Glomerular visceral epithelial cell (primary cell): ENCODE data around the gene C2orf72.
A peak's percentile ranks its signal among the peaks of the same experiment; 100 is the strongest.
"Not testable (repeated sequence)": the region's sequence is repeated elsewhere in the genome, so short reads cannot be mapped to it uniquely, and the experiment has no call there.

Source experiments
- DNase-seq: peaks from one replicate; pipeline ENCODE4 v3.0.0-alpha.2; 2016; ENCODE audit errors: extremely low spot score

Gene C2orf72

DNA sequence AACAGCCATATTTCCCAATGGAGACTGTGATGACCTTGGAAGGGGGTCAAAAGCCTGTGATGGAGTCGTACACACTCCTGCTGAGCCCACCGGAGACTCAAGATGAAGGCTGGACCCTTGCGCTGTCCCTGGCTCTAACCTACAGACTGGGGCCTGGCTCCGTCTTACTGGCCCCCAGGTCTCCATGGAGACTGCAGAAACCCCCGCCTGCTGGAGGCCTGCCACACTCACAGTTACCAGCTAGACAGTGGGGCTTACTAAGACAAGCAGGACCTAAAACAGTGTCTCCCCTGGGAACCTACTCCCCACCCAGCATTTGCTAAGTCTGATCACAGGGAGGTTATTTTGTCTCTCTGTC, 9.6 kb downstream of the C2orf72 start:
- DNase-seq, result no peak

DNA sequence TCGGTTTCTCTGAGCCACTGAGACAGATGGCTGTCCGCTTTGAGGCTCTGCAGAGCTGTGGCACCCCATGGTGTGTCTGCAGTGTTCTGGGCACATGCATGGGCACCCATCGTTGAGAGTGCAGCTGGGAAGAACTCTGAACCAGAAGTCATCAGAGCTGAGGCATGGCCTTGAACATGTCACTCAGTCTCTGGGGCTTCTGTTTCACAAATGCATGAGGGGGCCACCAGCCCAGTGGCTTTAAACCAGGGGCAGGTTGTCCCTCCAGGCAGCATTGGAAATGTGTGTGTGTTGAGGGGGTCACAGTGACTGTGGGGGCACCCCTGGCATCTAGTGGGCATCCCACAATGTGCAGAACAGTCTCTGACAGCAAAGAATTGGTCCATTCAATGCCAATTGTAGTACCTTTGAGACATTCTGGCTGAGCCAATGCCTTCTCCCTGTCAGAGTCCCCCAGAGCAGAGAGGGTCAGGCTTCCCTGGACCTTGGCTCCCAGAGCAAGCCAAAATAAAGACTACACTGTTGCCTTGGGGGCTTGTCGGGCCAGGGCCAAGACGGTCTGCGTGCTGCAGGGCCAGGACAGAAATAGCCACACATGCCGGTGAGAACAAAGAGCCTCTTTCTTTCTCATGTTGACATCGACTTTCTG, 10.1 kb downstream of the C2orf72 start:
- DNase-seq, result no peak

DNA sequence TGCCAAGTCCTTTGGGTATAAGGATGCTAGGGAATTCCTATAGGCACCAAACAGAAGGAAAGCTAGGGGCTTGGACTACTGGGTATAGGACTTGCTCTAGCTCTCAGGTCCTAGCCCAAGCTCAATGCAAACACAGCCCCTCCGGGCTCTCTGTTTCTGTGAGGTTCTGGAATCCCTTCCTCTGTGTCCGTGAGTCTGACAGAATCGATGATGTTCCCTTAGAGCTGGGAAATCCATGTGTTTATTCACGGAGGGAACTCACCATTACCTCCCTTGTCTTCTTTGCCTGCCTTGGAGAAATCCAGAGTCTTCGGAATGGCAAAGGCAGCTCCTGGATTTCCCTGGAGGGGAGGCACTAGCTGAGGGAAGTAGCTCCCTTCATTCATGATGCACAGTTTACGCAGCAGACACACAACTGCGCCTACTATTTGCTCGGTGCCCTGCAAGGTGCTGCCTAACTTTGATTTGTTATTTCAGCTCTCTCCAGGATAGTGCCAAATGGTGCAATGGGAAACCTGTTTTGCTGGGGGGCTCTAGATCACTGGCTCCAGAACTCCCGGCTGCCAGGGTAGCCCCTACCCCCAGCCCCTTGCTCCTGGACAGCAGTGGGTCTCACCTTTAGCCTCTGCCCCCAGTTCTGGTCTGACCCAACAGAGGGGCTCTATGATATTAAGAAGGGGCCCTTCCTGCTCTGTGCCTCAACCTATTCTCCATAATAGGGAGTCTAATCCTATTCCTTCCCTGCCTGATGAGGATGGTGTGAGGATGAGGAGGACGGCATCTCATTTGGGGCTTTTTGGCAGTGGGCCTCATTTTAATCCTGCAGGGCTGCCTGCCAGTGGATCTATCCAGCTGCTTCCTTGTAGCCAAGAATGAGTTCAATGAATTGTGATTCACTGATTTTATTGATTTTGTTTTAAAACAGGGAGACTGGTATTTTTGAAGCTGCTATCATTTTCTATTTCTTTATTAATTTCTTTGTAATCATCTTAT, 10.9 kb downstream of the C2orf72 start:
- no peak for DNase-seq

DNA sequence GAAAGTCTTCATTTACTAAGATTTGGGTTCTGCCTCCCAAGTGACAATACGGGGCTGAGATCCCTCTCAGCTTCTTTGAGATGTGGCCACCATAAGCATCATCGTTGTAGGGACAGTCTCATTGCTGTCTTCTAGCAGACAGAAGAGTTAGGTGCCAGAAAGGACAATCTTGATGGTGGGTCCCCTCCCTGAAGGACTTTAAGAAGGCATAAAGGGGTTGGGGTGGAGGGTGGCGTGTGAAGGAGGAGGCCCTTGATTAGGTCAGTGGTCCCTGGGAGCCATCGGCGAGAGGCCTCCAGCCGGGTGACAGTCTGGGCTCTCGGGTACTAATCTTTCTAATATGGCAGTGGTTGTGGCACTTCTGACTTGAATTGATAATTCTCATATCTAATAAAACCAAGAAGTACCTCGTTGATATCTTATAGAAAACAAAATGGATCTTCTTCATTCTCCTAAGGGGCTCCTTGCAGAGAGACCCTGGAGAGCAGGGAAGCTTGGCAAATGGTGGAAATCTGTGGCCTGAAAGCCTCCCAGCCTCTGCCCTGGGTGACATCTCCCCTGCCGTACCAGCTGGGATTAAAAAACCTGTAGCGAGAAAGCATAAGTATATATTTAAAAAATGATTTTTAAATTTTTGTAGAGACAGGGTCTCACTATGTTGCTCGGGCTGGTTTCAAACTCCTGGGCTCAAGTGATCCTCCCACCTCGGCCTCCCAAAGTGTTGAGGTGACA, 12.1 kb downstream of the C2orf72 start:
- DNase-seq, result no peak

DNA sequence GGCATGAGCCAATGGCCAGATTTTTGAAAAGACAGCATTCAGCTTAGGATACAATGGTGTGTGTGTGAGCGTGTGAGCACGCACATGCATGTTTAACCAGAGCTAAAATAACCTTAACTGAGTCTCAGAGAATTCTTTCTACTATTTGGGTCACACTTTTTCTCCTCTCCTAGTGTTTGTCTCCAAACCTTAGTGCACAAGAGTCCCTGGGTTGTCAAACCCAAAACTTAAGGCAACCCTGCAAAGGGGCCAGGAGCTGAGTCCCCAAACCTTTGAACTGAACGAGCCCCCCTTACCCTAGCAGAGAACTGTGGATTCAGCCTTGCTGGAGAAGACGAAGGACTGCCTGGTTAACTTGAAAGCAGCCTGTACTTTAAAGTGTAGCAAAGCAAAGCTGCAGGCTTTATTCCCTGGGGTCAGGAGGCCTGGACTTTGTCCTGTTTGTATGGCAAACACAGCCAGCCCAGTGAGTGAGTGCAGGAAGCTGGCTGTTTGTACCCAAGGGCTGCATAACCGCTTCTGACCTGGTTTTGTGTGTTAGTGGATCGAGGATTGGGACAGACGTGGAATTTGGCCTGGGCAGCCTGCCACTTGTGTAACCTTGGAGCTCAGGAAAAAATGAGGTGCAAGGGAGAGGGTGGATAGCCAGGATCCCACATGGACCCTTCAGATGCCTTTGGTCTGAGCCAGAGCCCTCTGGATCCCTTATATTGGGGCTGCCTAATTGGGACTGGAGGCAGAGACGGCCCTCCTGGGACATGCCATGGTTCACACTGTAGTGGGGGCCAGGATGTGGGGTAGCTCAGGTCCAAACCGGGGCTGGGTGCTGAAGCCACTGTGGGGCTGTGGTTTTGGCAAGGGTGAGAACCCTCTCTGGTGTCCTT, 12.9 kb downstream of the C2orf72 start:
- no peak for DNase-seq

DNA sequence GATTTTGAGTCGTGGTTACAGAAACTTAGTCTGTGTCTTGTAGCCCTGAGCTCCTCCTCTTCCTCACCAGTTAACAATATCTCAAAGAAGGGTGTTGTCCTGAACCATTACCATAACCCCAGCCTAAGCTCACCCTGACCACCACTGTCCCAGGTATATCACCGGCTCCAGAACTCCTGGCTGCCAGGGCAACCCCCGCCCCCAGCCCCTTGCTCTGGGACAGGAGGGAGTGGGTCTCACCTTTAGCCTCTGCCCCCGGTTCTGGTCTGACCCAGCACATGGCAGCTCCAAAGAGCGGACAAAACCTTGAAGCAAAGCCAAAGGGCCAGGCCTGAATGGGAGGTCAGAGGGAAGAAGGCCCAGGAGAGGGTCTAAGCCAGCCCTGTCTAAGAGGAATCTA, 13.8 kb downstream of the C2orf72 start:
- no peak for DNase-seq

DNA sequence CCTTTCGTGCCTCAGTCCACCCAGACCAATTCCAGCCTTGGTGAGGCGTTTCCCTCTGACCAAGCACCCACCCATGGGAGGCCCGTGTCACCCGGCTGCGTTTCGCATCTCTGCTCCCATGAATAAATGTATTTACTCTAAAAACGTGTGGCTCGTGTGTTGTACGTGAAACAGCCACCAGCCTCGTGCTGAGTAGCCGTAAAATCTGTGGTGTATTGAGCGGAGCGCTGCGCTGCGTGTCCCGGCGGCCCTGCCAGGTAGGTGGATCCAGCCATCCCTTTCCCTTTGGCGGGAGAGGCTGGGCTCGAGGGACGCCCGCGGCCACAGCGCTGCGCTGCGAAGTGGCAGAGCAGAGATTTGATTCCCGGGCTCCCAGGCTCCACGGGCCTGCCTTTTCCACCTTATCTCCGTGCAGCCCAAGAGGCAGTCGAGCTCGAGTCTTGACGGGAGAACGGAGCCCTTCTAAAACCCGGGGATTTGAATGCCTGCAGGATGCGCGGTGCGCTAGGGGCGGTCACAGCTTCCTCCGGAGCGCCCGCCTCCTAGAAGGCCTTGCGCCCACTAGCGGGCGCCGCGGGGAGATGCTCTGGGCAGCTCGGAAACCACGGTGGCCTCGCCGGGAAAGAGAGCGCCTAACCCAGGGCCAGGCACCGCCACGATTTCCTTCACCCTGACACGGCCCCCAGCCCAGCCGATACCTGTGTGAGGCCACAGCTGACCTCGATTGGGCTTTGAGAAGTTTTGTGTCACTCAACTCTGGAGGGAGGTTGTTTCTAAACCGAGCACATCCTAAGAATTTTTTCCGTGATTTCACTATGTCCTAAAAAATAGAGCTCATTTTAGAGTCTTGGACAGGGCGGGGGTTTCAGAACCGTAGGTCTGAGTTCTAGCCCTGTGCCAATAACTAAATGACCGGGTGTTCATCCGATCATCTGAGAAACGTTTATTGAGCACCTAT, 15.4 kb downstream of the C2orf72 start:
- peak; percentile 87 for DNase-seq

DNA sequence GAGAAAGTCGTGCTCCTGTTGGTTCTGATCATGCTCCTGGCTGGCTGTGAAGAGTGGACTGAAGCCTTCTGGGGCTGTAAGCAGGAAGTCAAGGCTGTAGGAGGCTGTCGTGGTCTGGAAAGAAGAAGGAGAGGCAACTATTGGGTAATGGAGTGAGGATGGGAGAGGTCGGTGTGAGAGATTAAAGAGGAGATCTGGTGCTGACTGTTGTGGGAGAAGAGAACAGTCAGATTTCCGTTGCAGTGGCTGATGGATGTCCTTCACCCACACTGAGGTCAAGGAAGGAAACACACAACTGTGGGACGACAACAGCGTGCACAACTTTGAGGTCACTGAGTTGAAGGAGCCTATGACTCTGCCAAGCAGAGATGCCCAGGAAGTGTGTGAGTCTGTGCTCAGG, 16.5 kb downstream of the C2orf72 start:
- DNase-seq, result no peak

DNA sequence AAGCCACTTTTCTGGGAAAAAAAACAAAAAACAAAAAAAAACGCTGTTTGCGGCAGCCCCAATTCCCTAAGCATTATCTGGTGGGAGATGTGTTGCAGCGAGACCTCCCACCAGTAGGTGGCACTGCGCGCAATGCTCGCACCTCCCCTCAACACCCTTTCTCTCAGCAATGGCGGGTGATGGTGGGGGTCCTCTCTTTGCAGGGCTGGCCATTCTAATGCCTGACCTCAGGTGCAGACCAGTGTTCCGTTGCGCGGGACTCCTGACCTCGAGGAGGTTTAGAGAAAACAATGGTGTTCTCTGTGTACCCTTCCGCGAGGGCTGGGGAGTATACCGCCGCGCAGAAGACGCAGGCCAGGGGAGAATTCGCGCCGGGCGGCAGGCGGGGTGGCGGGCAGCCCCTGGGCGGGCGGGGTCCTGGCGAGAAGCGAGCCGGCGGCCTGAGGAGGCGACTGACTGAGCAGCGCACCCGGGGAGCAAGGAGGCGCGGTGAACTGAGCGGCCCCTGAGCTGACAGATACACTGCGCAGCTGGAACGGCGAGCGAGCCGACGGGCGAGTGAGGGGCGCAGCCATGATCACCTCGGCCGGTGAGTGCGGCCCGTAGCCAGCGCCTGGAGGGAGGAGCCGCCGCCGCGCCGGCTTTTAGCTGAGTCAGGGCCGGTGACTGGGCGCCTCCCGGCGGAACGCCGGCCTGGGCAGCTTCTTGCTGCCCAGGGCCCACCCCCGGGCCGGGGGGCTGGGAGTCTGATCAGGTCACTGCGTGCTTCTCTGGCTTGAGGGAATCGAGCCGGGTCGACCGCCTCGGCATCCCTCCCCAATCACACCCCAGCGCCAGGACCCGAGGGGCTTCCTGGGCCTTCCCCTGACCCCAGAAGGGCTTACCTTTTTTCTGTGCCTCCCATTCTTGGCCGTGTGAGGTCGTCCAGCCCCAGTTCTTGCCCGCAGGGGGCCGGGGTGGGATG, 19.4 kb downstream of the C2orf72 start, which contains the start of gene PSMD1:
TSS of gene PSMD1 (plus strand) at position 415 of the 964 bp plus-strand sequence. CDS start at position 574, 159 bp downstream.
- DNase-seq, result peak; percentile 96

DNA sequence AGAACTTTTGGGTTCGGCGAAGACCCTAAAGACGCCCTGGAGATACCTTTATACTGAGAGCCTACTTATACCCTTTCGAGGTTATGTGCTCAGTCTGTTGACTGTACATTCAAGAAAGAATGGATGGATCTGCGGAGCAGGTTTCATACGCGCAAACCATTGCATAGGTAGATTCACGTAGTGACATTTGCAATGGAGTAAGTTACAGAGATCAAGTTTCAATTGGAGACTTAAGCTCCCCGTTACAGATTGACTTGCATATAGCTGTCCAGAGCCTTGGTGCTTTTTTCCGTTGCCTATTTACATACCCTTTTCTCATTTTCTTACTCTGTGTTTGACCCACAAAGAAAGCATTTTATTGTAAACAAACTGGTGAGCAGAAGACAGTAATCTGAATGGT, 20.3 kb downstream of the C2orf72 start:
- DNase-seq, result no peak

DNA sequence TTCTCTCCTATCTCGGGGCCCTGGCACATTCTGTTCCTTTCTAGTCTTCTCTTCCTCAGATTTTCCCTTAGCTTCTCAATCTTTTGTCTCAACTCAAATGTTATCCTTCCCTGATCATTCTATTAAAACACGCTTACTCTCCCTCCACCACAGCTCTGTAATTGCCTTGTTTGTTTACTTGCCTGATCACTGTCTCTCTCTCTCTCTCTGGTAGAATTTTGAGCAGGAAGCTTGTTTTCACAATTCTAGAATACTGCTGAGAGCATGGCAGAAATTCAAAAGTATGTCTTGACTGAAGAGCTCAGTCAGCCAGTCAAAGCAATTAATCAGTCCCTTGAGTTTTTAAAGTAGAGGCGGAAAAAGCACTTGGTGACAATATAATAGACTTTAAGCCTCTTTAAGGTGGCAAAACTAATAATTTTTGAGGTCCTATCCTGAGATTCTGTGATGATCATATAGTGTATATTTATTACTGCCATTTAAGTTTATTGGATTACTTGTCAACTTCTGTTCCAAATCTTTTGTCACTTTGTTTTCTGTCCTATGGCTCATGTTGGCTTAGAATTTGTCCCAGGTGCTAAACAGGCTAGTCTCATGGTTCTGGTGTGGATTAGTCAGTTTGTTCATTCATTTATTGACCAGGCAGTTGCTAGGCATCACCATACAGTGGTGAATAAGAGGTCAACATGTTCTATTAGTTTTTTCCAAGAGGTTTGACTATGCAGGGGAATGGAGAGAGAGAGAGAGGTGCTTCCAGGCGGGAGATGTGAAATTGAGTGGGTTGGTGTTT, 21.6 kb downstream of the C2orf72 start:
- DNase-seq, result peak; percentile 15

DNA sequence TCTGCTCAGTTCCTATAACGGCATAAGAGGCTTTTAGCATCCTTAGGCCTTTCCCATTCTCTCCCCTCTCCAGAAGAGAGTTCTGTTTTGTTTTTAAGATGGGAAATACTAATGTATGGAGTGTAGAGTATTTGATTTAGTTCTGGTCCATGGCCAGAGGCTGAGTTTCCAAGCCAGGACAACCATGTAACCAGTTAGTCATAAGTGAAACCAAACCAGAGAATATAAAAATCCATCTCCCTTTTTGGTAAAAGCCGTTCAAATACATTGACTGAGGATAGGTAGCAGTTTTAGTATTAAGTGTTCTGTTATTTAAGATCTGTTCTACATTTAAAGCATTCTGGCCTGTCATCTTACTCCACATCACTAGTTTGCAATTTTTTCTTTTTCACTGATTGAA, 22.4 kb downstream of the C2orf72 start:
- DNase-seq, result no peak

DNA sequence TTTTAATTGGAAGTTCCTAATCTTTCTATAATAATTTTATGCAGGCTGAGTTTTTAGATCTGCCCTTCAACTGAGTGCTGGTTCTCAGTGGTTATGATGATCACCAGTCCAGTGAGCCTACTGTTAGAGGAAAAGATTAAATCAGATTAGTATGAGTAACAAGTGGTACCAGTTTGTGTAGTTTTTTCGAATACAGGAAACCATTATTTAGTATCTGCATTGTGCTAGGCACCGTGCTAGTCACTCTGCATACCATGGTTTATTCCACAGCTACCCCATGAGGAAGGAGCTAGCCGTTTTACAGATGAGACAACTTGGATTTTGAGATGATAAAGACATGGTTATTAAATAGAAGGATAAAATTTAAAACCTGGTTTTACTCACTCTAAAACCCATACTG, 25.5 kb downstream of the C2orf72 start:
- DNase-seq, result no peak

DNA sequence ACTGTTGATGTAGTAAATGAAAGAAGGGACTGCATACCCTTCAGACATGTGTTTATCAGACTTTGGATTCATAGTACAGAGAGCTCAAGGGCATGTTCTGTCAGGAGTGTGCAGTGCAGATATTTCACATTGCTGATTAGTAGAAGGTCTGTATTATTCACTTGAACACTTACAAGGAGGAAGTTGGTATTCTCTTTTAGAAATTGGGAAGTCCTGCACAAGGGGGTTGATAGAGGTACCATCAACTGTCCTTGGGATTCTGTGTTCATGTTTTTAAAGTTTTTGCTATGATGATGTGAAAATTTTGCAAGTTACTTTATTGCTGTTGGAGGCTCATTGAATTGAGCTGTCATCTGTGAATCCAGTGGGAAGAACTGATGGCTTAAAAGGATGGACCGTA, 26.0 kb downstream of the C2orf72 start:
- no peak for DNase-seq

DNA sequence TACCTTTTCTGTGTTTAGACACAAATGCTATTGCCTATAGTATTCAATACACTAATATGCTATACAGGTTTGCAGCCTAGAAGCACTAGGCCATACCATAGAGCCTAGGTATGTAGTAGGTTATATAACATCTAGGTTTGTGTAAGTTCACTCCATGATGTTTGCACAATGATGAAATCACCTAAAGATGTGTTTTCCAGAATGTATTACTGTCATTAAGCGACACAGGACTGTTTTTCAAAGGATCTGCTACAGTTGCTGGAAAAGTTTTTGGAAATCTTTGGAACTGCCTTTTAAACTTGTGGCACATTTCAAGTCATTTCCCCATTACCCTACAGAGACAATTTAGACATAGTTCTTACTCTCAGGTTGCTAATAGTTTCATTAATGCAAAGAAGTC, 28.6 kb downstream of the C2orf72 start:
- no peak for DNase-seq

DNA sequence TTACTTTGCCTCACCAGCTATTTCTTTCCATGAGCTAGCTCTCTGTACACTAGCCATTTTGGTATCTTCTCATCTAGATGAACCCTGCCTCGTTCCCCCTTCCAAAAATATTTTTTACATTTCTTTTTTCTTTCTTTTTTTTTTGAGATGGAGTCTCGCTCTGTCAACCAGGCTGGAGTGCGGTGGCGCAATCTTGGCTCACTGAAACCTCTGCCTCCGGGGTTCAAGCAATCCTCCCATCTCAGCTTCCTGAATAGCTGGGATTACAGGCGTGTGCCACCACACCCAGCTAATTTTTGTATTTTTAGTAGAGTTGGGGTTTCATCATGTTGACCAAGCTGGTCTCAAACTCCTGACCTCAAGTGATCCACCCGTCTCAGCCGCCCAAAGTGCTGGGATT, 30.2 kb downstream of the C2orf72 start:
- not testable (repeated sequence) for DNase-seq

DNA sequence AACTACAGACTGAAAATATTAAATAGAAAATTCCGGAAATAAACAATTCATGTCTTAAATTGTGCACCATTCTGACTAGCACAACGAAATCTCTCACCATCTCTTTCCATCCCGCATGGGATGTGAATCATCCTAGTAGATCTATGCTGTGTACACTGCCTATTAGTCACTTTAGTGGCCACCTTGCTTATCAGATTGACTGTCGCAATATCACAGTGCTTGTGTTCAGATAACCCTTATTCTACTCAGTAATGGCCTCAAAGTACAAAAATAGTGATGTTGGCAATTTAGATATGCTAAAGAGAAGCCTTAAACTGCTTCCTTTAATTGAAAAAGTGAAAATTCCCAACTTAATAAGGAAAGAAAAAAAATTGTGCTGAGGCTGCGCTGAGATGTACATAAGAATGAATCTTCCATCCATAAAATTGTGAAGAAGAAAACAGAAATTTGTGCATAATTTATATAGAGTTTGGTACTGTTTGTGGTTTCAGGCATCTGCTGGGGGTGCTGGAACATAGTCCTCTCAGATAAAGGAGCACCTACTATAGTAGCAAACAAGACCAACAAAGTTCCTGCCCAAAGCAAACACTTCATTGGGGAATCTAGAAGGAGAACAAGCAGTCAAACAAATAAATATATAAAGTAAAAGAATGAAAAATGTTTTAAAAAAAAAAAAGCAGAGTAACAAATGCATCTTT, 31.4 kb downstream of the C2orf72 start:
- no peak for DNase-seq
